ENCODE results near the gene PDE11A. TPM values are rescaled to one million over a fixed set of nuclear protein-coding genes. Genes with fewer than 3 reads are reported as not detected.
"Not testable (repeated sequence)": the region's sequence is repeated elsewhere in the genome, so short reads cannot be mapped to it uniquely, and the experiment has no call there.

The PDE11A gene
- total RNA-seq, 1 experiment from 2014 or later = 2.6 TPM

DNA sequence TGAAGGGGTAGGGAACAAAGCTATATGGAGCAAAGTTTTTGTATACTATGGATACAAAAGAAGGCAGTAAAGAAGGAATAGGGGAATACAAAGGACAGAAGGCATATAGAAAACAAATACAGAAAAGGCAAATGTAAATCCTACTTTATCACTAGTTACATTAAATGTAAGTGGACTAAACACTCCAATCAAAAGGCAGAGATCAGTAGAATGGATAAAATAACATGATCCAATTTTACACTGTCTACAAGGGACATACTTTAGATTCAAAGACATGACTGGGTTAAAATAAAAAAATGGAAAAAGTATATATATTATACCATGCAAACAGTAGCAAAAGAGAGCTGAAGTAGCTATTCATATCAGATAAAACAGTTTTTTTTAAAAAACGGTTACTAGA is 215.0 kb downstream of the PDE11A start:
- in situ Hi-C loops (cut with HindIII; ENCODE audit: low sequenced_read_pairs) = no loop called here
- no peak for DNase-seq (ENCODE audit: low spot score)

DNA sequence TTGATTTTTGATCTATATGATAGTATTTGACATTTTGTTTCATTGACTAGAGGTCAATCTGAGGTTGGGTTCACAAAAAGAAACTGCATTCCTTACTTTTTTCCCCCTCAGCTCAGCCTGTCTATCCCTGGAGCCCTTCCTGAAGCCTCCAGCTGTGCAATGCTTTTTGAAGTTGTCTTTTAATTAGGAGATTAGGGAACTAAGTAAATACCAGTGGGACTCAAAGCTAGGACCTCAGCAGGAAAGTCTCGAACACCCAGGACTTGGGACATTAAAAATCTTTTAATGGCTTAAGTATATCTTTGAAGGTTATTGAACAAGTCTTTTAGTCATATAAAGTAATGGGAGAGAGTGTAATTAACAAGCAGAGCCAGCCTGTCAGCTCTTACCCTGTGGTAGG is 220.2 kb downstream of the PDE11A start:
- in situ Hi-C loops (cut with HindIII; ENCODE audit: low sequenced_read_pairs) = no loop called here
- no peak for DNase-seq (ENCODE audit: low spot score)

DNA sequence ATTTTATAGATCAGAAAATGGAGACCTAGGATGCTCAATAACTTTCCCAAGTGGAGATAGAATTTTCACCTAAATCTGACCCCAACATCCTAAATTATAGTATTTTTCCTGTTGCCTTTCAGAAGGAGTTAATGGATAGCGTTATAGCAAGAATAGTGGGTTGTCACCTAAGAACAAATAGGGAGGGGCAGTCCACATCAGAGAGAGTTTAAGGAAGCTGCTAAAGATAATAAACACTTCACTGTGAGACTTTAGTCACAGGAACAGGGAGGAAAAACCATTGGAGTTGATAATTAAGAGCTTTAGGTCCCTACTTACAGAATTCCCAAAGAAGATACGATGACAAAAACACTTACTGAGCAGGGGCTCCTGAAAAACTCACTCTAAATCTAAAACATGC is 229.4 kb downstream of the PDE11A start:
- no peak for DNase-seq (ENCODE audit: low spot score)
- in situ Hi-C loops (cut with HindIII; ENCODE audit: low sequenced_read_pairs) = no loop called here

DNA sequence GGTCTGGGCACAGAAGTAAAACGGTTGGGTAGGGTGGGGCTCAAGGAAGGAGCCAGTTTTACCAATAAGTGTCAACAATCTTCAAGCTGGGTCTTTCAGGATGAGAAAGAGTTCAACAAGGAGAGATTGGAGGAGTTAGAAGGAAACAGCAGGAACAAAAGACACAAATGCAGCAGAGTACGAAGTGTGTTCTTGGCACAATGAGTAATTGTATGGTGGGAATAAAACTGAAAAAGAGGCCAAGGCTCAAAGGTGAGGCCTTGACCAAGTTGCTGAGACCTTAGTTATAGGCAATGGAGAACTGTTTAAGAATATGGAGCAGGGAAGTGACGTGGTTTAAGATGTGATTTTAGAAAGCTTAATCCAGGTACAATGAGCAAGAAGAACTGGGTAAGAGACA is 230.3 kb downstream of the PDE11A start:
- DNase-seq (ENCODE audit: low spot score) = no peak
- in situ Hi-C loops (cut with HindIII; ENCODE audit: low sequenced_read_pairs) = no loop called here

- DNase-seq (ENCODE audit: low spot score); in situ Hi-C loops (cut with HindIII; ENCODE audit: low sequenced_read_pairs): not testable (repeated sequence)
These were observed 237.0 kb downstream of the PDE11A start for GRCh38 chr2:177835418-177836204.

- in situ Hi-C loops (cut with HindIII; ENCODE audit: low sequenced_read_pairs) = no loop called here
- no peak for DNase-seq (ENCODE audit: low spot score)
These were observed 239.8 kb downstream of the PDE11A start for GRCh38 chr2:177832611-177833433.

DNA sequence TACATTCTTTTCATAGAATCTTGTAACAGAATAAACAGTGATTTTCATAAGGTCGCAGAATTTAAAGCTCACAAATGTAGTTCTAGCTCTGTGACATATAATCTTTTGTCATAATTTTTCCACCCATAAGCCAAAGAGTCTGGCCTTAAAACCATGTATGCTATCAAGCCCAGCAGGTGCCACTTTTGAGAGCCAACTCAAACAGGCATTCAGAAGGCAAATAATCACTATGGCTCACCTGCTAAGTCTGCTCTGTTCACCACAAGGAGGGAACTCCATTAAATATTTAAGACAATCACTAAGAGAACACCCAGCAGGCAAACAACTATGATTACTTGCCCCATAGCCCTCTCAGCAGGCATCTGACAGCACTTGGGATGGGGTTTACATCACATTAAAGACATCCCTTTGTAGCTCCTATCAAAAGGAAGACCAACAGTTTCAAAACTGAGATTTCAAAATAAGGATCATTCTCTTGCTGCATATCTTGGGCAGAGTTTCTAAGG is 241.6 kb downstream of the PDE11A start:
- no peak for DNase-seq (ENCODE audit: low spot score)
- in situ Hi-C loops (cut with HindIII; ENCODE audit: low sequenced_read_pairs) = no loop called here

- in situ Hi-C loops (cut with HindIII; ENCODE audit: low sequenced_read_pairs) = no loop called here
- no peak for DNase-seq (ENCODE audit: low spot score)
These were observed 244.0 kb downstream of the PDE11A start for GRCh38 chr2:177828557-177828956.

DNA sequence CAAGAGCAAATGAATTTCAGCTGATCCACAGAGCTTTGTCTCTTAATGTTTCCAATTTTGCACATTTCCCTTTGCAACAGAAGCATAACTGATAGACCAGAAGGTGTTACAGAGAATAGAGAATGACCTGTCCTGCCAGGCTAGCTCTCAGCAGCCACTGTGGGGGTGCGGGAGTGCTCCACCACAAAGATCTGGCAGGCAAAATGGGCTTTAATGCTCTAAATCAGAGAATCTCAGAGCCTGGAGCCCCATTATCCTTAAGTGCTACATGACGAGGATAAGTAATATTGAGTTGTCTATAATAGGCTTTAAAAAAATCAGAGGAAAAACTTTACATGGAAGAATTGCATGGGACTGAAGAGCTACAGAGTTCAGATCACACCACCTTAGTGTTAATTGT is 245.7 kb downstream of the PDE11A start:
- no peak for DNase-seq (ENCODE audit: low spot score)
- in situ Hi-C loops (cut with HindIII; ENCODE audit: low sequenced_read_pairs) = no loop called here

- in situ Hi-C loops (cut with HindIII; ENCODE audit: low sequenced_read_pairs) = no loop called here
- no peak for DNase-seq (ENCODE audit: low spot score)
These were observed 249.6 kb downstream of the PDE11A start for GRCh38 chr2:177822941-177823340.

GRCh38 chr2:177818412-177818811 is 254.2 kb downstream of the PDE11A start:
- DNase-seq (ENCODE audit: low spot score) = no peak
- in situ Hi-C loops (cut with HindIII; ENCODE audit: low sequenced_read_pairs) = no loop called here

- in situ Hi-C loops (cut with HindIII; ENCODE audit: low sequenced_read_pairs) = no loop called here
These were observed 255.3 kb downstream of the PDE11A start for GRCh38 chr2:177817300-177817699.

DNA sequence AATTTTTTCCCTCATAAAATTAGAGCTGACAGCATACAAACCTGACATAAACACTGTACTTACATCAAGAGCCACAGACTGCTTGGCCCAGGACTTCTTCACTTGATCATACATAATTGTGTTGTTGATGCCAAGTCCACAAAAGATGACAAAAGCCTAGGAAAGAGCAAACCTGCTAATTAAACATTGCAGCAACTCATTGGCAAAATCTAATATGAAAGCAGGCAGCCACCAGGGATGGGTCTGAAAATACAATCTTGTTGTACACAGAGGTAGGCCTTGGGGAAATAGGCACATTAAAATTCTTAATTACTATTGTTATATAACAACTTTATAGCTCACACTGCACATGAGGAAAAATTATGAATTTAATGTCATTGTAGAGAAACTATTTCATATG is 255.8 kb downstream of the PDE11A start:
- in situ Hi-C loops (cut with HindIII; ENCODE audit: low sequenced_read_pairs) = no loop called here

More at GRCh38 chr2:177817300-177817699, 255.3 kb downstream of the PDE11A start:
- no peak for DNase-seq (ENCODE audit: low spot score)

DNA sequence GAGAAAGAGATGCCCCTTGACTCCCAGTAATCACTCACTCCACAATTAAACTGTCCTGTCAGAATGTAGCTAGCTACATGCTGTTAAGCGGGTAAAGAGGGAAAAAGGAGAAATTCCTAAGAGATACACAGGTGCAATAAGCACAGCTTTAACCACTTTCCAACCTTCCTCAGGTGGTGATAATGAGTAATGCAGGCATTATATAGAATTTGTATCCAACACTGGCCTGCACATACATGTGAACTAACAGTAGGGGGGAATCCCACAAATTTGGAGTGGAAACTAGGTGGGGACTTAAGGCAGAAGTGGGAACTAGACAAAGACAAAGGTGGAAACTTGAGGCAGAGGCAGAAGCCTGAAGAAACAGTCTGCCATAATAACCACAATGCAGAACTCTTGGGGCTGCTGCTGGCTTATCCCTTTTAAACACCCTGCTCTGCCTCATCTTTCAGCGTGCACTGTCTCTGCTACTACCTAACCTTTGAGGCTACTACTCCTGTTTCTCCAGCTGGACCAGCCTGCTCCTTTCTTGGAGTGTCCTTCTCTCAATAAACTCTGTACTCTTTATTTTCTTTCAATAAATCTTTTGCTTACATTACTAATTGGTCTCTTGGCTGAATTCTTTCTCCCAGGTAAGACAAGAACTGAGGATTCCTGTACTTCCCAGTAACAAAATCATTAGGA is 259.7 kb downstream of the PDE11A start:
- no peak for DNase-seq (ENCODE audit: low spot score)
- in situ Hi-C loops (cut with HindIII; ENCODE audit: low sequenced_read_pairs) = no loop called here

More for the DNA sequence above, 255.8 kb downstream of the PDE11A start:
- DNase-seq (ENCODE audit: low spot score) = no peak

DNA sequence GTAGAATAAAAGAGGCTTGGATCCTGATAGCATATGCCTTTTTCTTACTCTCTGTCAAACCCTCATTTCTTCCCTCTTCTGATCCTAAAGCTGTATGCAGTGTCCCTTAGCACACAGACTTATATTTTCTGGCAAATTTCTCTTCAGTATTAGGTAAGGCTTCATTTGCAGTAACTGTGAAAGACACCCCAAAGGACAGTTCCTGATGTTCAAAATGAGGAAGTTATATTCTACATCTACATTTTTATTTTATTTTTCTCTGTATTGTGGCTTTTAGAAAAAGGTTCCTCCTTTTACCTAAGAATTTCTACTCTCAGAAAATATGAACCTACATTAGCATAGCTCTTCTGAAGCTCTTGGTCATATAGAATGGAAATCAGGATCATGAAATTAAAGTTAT is 261.7 kb downstream of the PDE11A start:
- in situ Hi-C loops (cut with HindIII; ENCODE audit: low sequenced_read_pairs) = no loop called here
- DNase-seq (ENCODE audit: low spot score) = no peak

DNA sequence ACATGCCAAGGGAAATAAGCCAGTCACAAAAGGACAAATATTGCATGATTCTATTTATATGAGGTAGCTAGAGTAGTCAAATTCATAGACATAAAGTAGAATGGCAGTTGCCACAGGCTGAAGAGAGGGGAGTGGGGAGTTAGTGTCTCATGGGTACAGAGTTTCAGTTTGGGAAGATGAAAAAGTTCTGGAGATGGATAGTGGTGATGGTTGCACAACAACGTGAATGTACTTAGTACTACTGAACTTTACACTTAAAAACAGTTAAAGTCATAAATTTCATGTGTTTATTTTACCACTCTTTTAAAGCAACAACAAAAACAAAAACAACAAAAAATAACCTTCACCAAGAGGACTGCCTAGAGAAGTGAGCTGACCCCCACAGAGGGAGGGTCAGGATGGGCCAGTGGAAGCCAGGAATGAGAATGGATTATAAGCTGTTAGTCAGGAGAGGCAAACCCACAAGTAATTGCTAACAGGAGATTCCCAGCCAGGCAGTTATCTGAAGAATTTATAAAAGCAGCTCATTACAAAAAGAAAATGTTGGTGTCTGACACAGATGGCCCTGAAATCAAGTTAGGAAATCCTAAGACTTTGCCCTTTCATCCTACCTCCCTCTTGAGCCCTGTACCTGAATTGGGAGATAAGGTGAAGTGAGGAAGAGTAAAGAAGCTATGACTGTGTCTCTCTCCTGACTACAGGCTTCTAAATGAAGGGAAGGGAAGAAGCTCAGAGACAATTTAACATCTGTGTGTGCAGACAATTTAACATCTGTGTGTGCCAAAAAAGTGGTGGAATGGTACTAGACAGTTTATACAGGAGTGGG is 263.4 kb downstream of the PDE11A start:
- no peak for DNase-seq (ENCODE audit: low spot score)
- in situ Hi-C loops (cut with HindIII; ENCODE audit: low sequenced_read_pairs) = no loop called here

DNA sequence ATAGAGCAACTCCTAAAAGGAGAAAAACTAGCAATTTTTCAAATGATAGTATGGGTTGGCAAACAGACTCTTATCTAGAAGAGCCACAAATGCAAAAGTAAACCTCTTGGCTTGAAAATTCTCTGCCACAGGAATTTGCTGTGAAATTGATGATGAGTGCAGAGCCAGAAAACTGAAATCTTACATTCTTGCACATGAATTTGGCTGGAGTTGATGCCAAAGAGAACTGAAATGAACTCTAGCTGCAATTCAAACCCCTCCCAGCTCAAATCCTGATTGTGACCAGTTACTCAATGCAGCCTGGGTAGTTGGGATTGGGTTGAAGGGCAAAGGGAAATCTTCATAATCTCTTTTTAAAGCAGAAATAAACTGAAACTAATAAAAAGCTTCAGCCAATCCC is 266.6 kb downstream of the PDE11A start:
- DNase-seq (ENCODE audit: low spot score) = no peak
- in situ Hi-C loops (cut with HindIII; ENCODE audit: low sequenced_read_pairs) = no loop called here

DNA sequence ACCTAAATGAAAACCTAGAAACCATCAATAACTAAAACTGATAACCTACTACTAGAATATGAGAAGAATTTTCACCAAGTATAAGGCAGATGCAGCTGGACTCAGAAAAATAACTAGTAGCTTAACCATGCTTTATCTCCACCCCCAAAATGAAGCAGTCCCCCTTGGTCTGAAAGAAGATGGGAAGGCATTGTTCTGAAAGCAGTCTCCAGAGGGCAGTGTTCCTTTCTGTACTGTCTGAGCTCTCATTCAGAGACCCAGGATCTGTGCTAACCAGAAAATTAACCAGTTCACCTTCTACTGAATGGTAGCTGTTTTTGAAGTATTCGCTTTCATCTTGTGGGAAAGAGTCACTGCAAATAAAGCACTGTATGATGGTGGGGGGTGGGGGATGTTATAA is 273.0 kb downstream of the PDE11A start:
- in situ Hi-C loops (cut with HindIII; ENCODE audit: low sequenced_read_pairs) = no loop called here
- DNase-seq (ENCODE audit: low spot score) = peak; percentile 8

- no peak for DNase-seq (ENCODE audit: low spot score)
These were observed 274.8 kb downstream of the PDE11A start for GRCh38 chr2:177797808-177798207.

More at GRCh38 chr2:177797808-177798207, 274.8 kb downstream of the PDE11A start:
- in situ Hi-C loops (cut with HindIII; ENCODE audit: low sequenced_read_pairs) = no loop called here
